SJCRH30 (cell line): Measurements from ENCODE around the gene PLD4. TPM values are rescaled to one million over a fixed set of nuclear protein-coding genes. Genes with fewer than 3 reads are reported as not detected.

Source experiments
- DNase-seq, 2 experiments: peaks; one replicate each; pipeline ENCODE4 v3.0.0-alpha.2; 2015 to 2020
- H3K27ac ChIP-seq: fragments of 250-450 bp; sonication (Bioruptor Pico); 2 replicates; pipeline ENCODE4 v1.5.1; 2020; ENCODE audit warnings: mild to moderate bottlenecking, moderate library complexity
- H3K27me3 ChIP-seq: fragments of 250-450 bp; sonication (Bioruptor Pico); 2 replicates; pipeline ENCODE4 v1.5.1; 2020; ENCODE audit warnings: mild to moderate bottlenecking, moderate library complexity
- H3K36me3 ChIP-seq: fragments of 250-450 bp; sonication (Bioruptor Pico); 2 replicates; pipeline ENCODE4 v1.5.1; 2020; ENCODE audit warnings: mild to moderate bottlenecking, moderate library complexity
- H3K4me1 ChIP-seq: fragments of 250-450 bp; sonication (Bioruptor Pico); 2 replicates; pipeline ENCODE4 v1.5.1; 2020; ENCODE audit warnings: mild to moderate bottlenecking, moderate library complexity
- H3K4me3 ChIP-seq: fragments of 250-450 bp; sonication (Bioruptor Pico); 2 replicates; pipeline ENCODE4 v1.5.1; 2020; ENCODE audit warnings: mild to moderate bottlenecking, moderate library complexity
- H3K9me3 ChIP-seq: fragments of 250-450 bp; sonication (Bioruptor Pico); replicated peaks from 2 replicates; pipeline ENCODE4 v1.5.1; 2020; ENCODE audit warnings: mild to moderate bottlenecking, moderate library complexity
- total RNA-seq: library from RNA; depleted of rRNA; stranded (reverse); fragments of >200 nt; shearing (Covaris generic); gene quantifications from 2 replicates; pipeline ENCODE4 v1.2.3, GENCODE V29; 2014; rRNA removed

PLD4 gene, protein sequence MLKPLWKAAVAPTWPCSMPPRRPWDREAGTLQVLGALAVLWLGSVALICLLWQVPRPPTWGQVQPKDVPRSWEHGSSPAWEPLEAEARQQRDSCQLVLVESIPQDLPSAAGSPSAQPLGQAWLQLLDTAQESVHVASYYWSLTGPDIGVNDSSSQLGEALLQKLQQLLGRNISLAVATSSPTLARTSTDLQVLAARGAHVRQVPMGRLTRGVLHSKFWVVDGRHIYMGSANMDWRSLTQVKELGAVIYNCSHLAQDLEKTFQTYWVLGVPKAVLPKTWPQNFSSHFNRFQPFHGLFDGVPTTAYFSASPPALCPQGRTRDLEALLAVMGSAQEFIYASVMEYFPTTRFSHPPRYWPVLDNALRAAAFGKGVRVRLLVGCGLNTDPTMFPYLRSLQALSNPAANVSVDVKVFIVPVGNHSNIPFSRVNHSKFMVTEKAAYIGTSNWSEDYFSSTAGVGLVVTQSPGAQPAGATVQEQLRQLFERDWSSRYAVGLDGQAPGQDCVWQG
- not detected in 2 replicates for total RNA-seq

DNA sequence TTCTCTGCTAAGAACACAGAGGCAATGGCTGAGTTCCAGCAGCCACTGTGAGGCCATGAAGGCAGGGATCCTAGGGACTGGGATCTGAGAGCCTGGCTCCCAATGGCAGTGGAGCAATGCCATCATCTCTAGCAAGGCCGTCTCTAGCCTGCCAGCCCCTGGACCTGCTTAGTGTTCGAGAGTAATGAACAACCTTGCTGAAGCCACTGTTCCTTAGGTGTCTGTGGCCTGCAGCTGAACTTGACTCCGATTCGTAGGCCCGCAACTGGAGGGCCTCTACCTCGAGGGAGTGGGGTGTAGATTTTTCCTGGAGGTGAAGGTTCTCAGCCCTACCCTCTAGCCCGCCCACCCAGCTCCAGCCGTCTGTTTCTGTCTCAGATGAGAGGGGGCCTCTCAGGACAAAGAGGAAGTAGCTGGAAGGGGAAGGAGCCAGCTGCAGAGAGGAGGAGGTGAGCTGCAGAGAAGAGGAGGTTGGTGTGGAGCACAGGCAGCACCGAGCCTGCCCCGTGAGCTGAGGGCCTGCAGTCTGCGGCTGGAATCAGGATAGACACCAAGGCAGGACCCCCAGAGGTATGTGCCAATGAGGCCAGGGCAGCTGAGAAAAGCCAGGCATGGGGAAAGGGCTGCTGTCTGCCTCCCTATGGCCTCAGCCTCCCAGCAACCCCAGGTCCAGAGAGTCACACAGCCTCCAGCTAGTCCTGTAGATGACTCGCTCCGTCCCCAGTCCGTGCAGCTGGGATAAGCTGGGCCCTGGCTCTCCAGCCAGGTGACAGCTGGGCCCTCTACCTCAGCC is at the start of gene PLD4:
Gene PLD4 (plus strand): TSS at position 459 of the 793 bp plus-strand sequence. CDS start 2,262 bp downstream, outside the sequence.
- no peaks in the 10 kb centered on the region for H3K36me3 ChIP-seq
- no peak for DNase-seq
- H3K27ac ChIP-seq = no peak within 1 kb of the TSS
- no peaks in the 10 kb centered on the region for H3K9me3 ChIP-seq
- H3K27me3 ChIP-seq = no peaks in the 10 kb centered on the region
- H3K4me1 ChIP-seq = no peaks in the 10 kb centered on the region
- H3K4me3 ChIP-seq = no peak within 1 kb of the TSS

DNA sequence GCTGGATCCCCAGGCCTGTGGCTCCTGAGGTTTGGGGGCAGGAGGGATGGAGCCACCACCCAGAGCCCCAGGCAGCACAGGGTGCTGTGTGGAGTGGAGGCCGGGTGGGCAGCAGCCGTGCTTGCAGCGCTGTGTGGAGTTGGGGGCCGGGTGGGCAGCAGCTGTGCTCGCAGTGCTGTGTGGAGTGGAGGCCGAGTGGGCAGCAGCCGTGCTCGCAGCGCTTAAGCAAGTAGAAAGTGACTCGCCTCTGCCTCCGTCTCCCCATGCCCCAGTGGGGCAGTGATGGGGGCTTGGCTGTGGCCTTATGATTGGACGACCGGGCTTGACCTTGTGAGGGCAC is 49.3 kb upstream of the PLD4 start:
- Histone ChIP-seq H3K27me3 (peaks cover 6% of the 10 kb centered on the region), H3K4me3 (no peak overlapping the region), H3K27ac (no peak overlapping the region), H3K4me1 (peaks cover 15% of the 10 kb centered on the region), H3K36me3 (no peaks in the 10 kb centered on the region), H3K9me3 (no peaks in the 10 kb centered on the region)
- no peak for DNase-seq

DNA sequence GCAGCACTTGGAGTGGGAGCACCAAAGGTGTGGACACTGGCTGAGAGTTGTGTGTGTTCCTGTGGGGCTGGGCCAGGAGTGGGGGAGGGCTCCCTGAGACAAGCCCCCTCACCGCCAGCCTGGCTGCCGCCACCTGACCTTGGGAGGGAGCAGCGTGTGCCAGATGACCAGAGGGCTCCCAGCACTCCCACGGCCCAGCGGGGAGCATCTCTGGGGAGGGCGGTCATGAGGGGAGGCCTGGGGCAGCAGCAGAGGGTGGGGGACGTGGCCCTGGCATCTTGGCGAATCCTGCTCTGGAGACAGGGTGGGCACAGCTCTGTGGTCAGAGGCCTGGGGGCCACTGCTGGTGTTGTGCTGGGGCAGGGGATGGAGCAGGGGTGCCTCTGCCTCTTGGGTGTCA is 48.9 kb upstream of the PLD4 start:
- Histone ChIP-seq H3K9me3 (no peaks in the 10 kb centered on the region), H3K36me3 (no peaks in the 10 kb centered on the region), H3K4me1 (peaks cover 19% of the 10 kb centered on the region), H3K27me3 (peaks cover 4% of the 10 kb centered on the region), H3K4me3 (no peak overlapping the region), H3K27ac (no peak overlapping the region)
- no peak for DNase-seq

DNA sequence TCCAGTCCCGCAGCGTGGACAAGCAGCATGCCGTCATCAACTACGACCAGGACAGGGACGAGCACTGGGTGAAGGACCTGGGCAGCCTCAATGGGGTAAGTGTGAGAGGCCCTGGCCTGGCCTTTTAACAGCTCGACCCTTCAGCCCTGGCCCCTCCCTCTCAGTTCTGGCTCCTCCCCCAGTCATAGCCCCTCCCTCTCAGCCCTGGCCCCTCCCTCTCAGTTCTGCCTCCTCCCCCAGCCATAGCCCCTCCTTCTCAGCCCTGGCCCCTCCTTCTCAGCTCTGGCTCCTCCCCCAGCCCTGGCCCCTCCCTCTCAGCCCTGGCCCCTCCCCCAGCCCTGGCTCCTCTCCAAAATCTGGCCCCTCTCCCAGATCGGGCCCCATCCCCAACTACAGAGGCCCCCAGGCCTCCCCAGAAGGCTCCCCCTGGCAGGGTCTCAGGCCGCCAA is 48.4 kb upstream of the PLD4 start:
- Histone ChIP-seq H3K27me3 (peaks cover 4% of the 10 kb centered on the region), H3K27ac (no peak overlapping the region), H3K9me3 (no peaks in the 10 kb centered on the region), H3K4me1 (peaks cover 23% of the 10 kb centered on the region), H3K4me3 (no peak overlapping the region), H3K36me3 (no peaks in the 10 kb centered on the region)
- DNase-seq = peak in 1 of 2 experiments; percentile 51

DNA sequence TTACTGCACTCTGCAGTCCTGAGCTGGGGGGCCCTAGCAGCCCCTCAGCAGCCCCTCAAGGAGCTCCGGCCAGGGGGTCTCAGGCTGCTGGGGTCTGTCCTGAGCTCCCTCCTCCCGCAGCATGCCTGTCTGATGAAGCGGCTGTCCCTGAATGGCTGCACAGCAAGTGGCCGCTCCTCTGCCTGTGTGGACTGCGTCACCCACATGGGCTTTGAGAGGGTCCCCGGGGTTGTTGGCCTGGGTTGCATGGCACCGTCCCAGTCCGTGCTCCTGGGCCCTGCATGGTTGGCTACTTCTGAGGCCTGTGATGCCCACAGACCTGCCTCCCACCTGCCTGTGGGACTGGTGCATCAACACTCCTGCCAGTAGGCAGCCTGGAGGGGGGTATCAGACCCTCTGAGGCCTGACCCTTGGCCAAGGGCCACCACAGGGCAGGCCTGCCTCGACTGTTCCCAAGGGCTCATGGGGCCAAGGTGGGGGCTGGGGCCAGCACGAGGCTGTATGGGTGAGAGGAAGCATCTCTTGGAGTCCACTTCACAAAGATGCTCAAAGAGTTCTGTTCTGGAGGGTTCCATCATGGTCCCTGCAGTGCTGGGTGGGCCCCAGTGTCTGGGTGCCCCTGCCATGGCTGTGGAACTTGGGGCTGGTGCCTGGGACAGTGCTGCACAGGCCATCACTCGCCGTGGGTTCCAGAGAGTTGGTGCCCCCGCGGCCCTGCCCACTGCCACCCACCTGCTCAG is 47.4 kb upstream of the PLD4 start:
- peaks cover 31% of the 10 kb centered on the region for H3K4me1 ChIP-seq
- no peak for DNase-seq
- no peak overlapping the region for H3K4me3 ChIP-seq
- H3K27ac ChIP-seq = no peak overlapping the region
- no peaks in the 10 kb centered on the region for H3K9me3 ChIP-seq
- H3K27me3 ChIP-seq = peaks cover 4% of the 10 kb centered on the region
- H3K36me3 ChIP-seq = no peaks in the 10 kb centered on the region

DNA sequence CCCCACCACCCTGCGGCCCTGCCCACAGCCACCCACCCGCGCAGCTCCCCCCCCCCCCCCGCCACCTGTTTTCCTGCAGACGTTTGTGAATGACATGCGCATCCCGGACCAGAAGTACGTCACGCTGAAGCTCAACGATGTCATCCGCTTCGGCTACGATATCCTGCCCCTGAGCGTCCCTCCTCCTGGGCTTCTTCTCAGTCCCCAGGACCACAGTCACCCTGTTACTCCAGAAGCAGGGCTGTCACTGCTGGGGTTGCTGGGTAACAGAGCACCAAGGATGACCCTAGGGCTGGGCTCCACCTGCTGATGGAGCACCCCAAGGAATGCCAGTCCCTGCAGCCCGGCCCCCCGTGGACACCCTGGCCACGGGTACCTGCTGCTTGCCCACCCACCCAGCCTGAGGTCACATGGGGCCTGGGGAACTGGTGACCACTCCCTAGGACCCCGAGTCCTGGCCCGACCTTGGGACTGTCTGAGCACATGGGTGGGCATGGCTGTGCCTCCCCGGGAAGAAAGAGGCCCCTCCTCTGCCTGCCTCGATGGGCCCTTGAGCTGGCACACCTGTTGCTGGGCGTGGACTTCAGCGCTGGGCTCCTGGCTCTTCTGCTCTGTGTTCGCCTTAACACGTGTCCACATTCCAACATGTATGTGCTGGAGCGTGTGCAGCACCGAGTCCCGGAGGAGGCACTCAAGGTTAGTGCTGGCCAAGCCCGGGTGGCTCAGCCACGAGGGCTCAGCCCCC is 46.7 kb upstream of the PLD4 start:
- Histone ChIP-seq H3K27ac (no peak overlapping the region), H3K36me3 (no peaks in the 10 kb centered on the region), H3K9me3 (no peaks in the 10 kb centered on the region), H3K4me3 (no peak overlapping the region), H3K27me3 (peaks cover 4% of the 10 kb centered on the region), H3K4me1 (peaks cover 35% of the 10 kb centered on the region)
- no peak for DNase-seq

DNA sequence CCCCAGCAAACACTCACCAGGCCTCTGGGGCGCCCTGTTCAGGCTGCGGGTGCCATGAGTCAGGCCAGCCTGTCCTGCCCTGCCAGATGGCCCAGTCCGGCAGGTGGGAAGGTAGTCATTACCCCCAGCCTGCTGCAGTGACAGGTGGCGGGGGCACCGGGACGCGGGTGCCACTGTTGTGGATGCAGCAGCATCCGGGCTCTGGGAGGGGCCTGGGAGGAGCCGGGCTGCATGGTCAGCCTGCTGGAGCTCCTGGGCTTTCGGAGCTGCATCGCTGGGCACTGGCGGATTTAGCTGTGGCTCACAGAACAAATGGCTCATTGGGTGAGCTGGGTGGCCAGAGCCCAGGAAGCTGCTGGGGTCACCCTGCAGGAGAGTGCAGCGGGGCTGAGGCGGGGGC is 46.1 kb upstream of the PLD4 start:
- H3K4me1 ChIP-seq = peaks cover 35% of the 10 kb centered on the region
- H3K9me3 ChIP-seq = no peaks in the 10 kb centered on the region
- no peak overlapping the region for H3K4me3 ChIP-seq
- H3K27ac ChIP-seq = no peak overlapping the region
- no peaks in the 10 kb centered on the region for H3K36me3 ChIP-seq
- peaks cover 4% of the 10 kb centered on the region for H3K27me3 ChIP-seq
- peak; percentile 31 to 52 for DNase-seq

DNA sequence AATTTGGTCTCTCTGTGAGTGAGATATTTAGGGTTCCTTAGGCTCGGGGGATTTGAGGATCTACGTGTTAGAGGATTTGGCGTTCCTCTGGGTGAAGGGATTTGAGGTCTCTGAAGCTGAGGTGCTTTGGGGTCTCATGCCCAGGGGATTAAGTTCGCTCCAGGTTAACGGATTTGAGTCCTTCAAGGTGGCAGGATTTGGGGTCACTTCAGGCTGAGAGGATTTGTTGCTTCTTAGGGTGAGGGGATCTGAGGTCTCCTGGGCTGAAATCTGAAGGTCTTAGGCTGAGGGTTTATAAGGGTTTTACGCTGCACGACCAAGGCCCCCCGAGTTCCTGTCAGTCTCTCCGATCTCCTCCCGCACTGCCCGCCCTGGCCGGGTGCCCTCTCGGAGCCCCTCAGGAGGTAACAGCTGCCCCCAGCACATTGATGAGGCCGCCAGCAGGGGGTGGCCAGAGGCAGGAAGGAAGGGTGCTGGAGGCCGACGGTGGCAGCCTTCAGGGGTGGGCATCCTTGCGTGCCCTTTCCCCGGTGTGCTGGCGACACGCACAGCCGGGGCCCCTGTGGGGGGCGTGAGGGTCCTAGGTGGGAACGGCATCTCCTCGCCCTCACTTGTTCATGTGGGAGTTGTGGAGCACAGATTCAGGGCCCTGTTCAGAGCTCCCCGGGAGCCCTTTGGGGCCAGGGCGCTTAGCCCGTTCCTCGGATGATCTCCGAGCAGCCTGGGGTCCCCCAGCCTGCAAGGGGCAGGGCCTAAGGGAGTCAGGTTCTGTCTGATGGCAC is 45.3 kb upstream of the PLD4 start:
- Histone ChIP-seq H3K36me3 (no peaks in the 10 kb centered on the region), H3K27me3 (peaks cover 4% of the 10 kb centered on the region), H3K27ac (no peak overlapping the region), H3K4me3 (no peak overlapping the region), H3K4me1 (peaks cover 35% of the 10 kb centered on the region), H3K9me3 (no peaks in the 10 kb centered on the region)
- DNase-seq = peak in 1 of 2 experiments; percentile 39

DNA sequence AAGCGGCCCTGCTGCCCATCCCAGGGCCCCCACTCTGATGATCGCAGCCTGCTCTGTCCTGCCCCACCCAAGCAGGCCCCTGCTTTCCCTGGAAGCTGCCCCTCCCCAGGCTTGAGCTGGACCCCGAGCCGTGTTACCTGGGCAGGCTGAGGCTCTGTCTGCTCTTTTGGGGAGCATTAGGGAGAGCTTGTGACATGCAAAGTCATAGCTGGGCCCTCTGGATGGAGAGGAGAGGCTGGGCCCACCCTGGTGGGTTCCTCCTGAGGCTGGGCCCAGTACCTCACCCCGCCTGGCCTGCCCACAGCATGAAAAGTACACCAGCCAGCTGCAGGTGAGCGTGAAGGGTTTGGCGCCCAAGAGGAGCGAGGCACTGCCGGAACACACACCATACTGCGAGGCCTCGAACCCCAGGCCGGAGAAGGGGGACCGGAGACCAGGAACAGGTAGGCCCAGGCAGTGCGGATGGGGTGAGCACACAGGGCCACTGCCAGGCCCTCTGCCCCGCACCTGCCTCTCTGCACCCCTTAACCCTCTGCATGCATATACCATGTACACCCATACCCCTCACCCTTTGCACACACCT is 44.6 kb upstream of the PLD4 start:
- Histone ChIP-seq H3K27ac (no peak overlapping the region), H3K4me1 (peaks cover 35% of the 10 kb centered on the region), H3K9me3 (no peaks in the 10 kb centered on the region)

DNA sequence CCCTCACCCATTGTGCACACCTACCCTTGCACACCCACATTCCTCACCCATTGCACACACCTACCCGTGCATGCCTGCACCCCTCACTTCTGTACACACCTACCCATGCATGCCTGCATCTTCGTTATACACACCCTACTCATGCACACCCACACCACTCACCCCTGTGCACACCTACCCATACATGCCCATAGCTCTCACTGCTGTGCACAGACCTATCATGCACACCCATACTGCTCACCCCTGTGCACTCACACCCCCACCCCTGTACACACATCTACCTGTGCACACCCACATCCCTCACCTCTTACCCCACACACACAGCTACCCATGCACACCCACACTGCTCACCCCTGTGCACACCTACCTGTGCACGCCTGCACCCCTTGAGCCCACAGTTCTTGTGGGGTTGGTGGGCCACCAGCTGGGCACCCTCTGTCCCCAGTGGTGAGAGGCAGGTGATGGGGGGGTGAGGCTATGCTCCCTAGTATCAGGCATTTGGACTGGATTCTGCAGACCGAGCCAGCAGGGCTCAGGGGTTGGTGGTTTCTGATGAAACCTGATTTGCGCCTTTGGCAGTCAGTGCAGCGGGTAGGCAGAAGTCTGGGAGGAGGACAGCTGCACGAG is 44.0 kb upstream of the PLD4 start:
- DNase-seq = no peak
- Histone ChIP-seq H3K36me3 (no peaks in the 10 kb centered on the region), H3K4me1 (peaks cover 35% of the 10 kb centered on the region), H3K27me3 (peaks cover 4% of the 10 kb centered on the region), H3K27ac (peak overlapping the region; percentile 53), H3K4me3 (no peak overlapping the region), H3K9me3 (no peaks in the 10 kb centered on the region)

More for the DNA sequence above, 44.6 kb upstream of the PLD4 start:
- no peak for DNase-seq
- no peak overlapping the region for H3K4me3 ChIP-seq
- H3K27me3 ChIP-seq = peaks cover 4% of the 10 kb centered on the region
- H3K36me3 ChIP-seq = no peaks in the 10 kb centered on the region

DNA sequence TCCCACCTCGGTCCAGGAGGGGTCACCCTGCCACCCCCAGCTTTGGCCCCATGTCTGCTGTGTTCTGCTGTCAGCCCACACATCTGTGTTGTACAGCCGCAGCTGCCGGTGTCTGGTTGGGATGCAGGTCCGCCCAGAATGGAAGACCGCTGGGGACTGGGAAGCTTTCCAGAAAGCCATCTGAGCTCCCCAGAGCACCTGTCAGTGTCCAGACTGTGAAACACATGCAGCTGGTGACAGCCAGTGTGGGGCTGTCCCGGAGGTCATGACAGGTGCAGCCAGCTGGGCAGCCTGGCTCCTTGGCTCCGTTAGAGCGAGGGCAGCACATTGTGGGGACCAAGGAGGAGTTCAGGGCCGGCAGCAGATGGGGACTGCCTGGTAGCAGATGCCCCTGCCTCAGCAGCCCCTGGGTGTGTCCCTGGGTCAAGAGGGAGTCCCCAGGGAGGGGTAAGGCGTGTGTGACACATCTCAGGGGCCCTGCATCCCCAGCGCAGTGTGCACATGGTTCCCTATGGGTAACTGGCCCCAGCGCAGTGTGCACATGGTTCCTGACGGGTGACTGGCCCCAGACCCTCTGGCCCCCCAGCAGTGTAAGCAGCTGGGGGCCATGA is 43.2 kb upstream of the PLD4 start:
- peak; percentile 98 to 99 for DNase-seq
- no peaks in the 10 kb centered on the region for H3K36me3 ChIP-seq
- H3K27ac ChIP-seq = peak overlapping the region; percentile 53
- H3K4me1 ChIP-seq = peaks cover 35% of the 10 kb centered on the region
- no peaks in the 10 kb centered on the region for H3K9me3 ChIP-seq
- peaks cover 4% of the 10 kb centered on the region for H3K27me3 ChIP-seq
- no peak overlapping the region for H3K4me3 ChIP-seq

DNA sequence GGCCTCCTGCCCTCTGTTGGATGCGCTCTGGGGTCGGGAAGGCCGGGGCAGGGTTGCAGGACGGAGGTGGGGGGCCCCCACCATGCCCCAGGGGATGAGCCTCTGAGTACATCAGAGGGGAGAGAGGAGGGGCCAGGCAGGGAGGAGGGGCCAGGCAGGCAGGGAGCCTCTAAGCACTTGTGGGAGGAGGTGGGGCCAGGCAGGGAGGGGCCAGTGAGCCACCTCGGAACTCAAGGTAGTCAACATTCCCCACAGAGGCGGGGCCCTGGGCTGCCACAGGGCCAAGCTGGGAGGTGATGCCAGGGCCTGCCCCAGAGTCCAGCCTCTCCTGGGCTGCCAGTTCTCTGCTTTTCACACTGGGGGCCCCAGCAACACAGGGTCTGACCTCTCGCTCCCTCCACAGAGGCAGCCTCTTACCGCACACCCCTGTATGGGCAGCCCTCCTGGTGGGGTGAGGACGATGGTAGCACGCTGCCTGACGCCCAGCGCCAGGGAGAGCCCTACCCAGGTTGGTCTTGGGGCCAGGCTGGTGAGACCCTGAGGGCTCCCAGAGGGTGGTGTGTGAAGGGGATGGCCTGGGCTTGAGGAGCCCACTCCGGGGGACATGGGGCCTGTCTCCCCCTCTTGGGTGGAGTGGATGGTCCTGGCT is 42.2 kb upstream of the PLD4 start:
- H3K9me3 ChIP-seq = no peaks in the 10 kb centered on the region
- peaks cover 35% of the 10 kb centered on the region for H3K4me1 ChIP-seq
- peak; percentile 46 to 53 for DNase-seq
- H3K27me3 ChIP-seq = peaks cover 4% of the 10 kb centered on the region
- H3K4me3 ChIP-seq = no peak overlapping the region
- no peaks in the 10 kb centered on the region for H3K36me3 ChIP-seq
- H3K27ac ChIP-seq = no peak overlapping the region
